A549 treated with ZK216348 at 1 μM for 4 hours (cell line): Measurements from ENCODE around the gene IDI1. TPM values are rescaled to one million over a fixed set of nuclear protein-coding genes. Genes with fewer than 3 reads are reported as not detected.

Experiments used
- total RNA-seq: library from RNA; stranded (reverse); fragments of 200-300 nt; extraction: Qiagen RNA extraction; gene quantifications from 5 replicates; pipeline ENCODE4 v1.2.3, GENCODE V29; 2022; ENCODE audit warnings: low read depth

The IDI1 gene
- total RNA-seq, result 20.4 to 31.2 TPM (median 29.7 TPM) in 5 replicates

GRCh38 chr10:1048732-1049424, at the start of gene IDI1:
IDI1 (minus strand) TSS chr10:1049119; CDS start chr10:1049003, 116 bp downstream.

DNA sequence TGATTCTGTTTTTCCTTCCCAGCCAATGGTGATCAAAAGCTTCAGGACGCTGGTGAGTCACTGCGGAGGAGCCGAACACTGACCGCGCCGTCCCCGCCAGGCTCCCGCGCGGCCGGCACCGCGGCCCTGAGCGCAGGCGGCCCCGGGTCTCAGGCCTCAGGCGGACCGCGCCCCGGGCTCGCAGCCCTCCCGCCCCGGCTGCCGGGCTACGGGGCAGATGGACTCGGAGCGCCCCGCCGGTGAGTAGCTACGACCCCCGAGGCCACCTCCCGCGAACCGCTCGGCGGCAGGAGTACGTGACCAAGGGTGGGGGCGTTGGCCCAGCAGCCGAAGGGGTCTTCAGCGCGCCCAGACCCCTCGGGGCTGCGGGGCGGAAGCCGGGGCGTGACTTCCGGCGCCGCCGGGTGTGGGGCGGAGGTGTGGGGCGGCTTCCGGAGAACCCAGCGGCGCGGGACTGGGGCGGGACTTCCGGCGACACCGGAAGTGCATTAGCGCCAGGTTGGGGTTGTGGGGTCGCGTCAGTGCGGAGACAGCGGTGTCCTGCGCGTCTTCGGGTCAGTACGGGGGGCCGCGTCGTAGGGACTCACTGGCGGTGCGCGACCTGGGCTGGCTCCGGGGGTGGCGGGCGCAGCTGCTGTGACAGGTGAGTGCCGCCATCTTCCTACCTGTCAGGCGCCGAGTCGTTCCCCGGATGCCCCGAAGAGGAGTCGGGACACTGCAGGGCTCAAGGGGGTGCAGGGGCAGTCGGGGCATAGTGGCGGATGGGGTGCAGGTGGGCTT, 7.6 kb upstream of the IDI1 start, which contains the start of gene WDR37:
WDR37 (plus strand) TSS at position 60 of the 780 bp plus-strand sequence. CDS start 15,771 bp downstream, outside the sequence.

DNA sequence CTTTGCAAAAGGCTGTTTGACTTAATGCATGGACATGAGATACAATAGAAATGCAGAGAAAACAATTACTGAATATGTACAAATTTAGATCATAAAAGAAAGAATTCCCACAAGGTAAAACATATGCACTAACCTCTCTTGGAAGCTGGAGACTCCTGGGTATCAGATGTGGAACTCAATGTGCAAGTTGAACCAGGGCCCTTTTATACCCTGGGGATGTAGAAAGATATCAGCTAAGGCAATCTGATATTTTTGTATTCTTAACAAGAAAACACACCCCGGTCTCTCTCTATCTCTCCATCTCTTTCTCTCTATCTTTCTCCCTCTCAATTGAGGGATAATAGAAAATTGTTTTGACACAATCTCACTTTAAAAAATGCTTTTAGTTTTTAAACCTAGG, 23.2 kb downstream of the IDI1 start, which contains the start of gene IDI2:
IDI2 (minus strand) TSS at position 177 of the 400 bp plus-strand sequence. CDS start 1,136 bp downstream, outside the sequence.

Other genes starting within 250 kb of the IDI1 start
- 28.8 to 42.1 TPM (median 37.4 TPM) in 5 replicates for gene LARP4B, start 117.4 kb downstream of the IDI1 start, total RNA-seq
- gene GTPBP4, start 60.7 kb downstream of the IDI1 start, total RNA-seq, result 93.1 to 171 TPM (median 102 TPM) in 5 replicates
- not detected in 5 replicates for gene IDI2, start 23.3 kb downstream of the IDI1 start, total RNA-seq
- gene WDR37, start 7.3 kb upstream of the IDI1 start, total RNA-seq, result 7.7 to 8.6 TPM (median 8.1 TPM) in 5 replicates